Left lobe of liver (tissue), 2 donors: ENCODE results near the gene KLHDC7A. TPM values are rescaled to one million over a fixed set of nuclear protein-coding genes. Genes with fewer than 3 reads are reported as not detected.
"Not testable (repeated sequence)": the region's sequence is repeated elsewhere in the genome, so short reads cannot be mapped to it uniquely, and the experiment has no call there.

Experiments used
- ATAC-seq: fragments of 200-7000 bp; cut with Tn5 transposase; one replicate; pipeline ENCODE4 v1.9.1; 2020; ENCODE audit warnings: mild to moderate bottlenecking, moderate library complexity
- DNase-seq: peaks from one replicate; pipeline ENCODE4 v3.0.0-alpha.2; 2020; ENCODE audit warnings: low spot score
- total RNA-seq: library from RNA; stranded (reverse); gene quantifications from one replicate; pipeline ENCODE4 v1.2.1, GENCODE V29; 2021
- donor health status: DM: no; HTN: no; CAD: no; lungs with moderate emphysema.
- donor health status: DM: no; HTN: yes; CAD: no.

Gene KLHDC7A
- 8.7 TPM for total RNA-seq

- peak; percentile 89 for ATAC-seq
- DNase-seq, result peak; percentile 94
Measured at GRCh38 chr1:18480315-18481189, at the start of gene KLHDC7A. Gene KLHDC7A, plus strand, starts transcription at chr1:18480930. Its CDS starts 52 bp downstream, at chr1:18480982.

- no peak for DNase-seq
- no peak for ATAC-seq
Measured at GRCh38 chr1:18434041-18434440, 46.7 kb upstream of the KLHDC7A start.

- DNase-seq (no peak), ATAC-seq (no peak)
Measured at GRCh38 chr1:18440385-18441226, 40.1 kb upstream of the KLHDC7A start.

GRCh38 chr1:18443587-18444520 lies 36.9 kb upstream of the KLHDC7A start:
- ATAC-seq, result no peak
- DNase-seq, result no peak

- DNase-seq, result no peak
- peak; percentile 44 for ATAC-seq
Measured at GRCh38 chr1:18444563-18444962, 36.2 kb upstream of the KLHDC7A start.

- ATAC-seq (no peak), DNase-seq (no peak)
Measured at GRCh38 chr1:18446751-18447150, 34.0 kb upstream of the KLHDC7A start.

GRCh38 chr1:18447509-18448220 lies 33.1 kb upstream of the KLHDC7A start:
- ATAC-seq (no peak), DNase-seq (no peak)

GRCh38 chr1:18448889-18449288 lies 31.8 kb upstream of the KLHDC7A start:
- no peak for ATAC-seq
- DNase-seq, result no peak

- ATAC-seq (peak; percentile 81), DNase-seq (no peak)
Measured at GRCh38 chr1:18452550-18452949, 28.2 kb upstream of the KLHDC7A start.

GRCh38 chr1:18458133-18459092 lies 22.3 kb upstream of the KLHDC7A start:
- no peak for ATAC-seq

GRCh38 chr1:18461656-18462055 lies 19.1 kb upstream of the KLHDC7A start:
- ATAC-seq (no peak), DNase-seq (no peak)

More at GRCh38 chr1:18458133-18459092, 22.3 kb upstream of the KLHDC7A start:
- no peak for DNase-seq

- ATAC-seq, DNase-seq: not testable (repeated sequence)
Measured at GRCh38 chr1:18462517-18462916, 18.2 kb upstream of the KLHDC7A start.

GRCh38 chr1:18463063-18463462 lies 17.7 kb upstream of the KLHDC7A start:
- ATAC-seq (peak; percentile 56), DNase-seq (peak; percentile 78)

- DNase-seq (peak; percentile 88), ATAC-seq (peak; percentile 86)
Measured at GRCh38 chr1:18463984-18464664, 16.6 kb upstream of the KLHDC7A start.

GRCh38 chr1:18464665-18465050 lies 16.1 kb upstream of the KLHDC7A start:
- DNase-seq (peak; percentile 92), ATAC-seq (peak; percentile 89)

GRCh38 chr1:18466676-18467075 lies 14.1 kb upstream of the KLHDC7A start:
- no peak for DNase-seq
- no peak for ATAC-seq

GRCh38 chr1:18468570-18468969 lies 12.2 kb upstream of the KLHDC7A start:
- ATAC-seq, result no peak
- DNase-seq, result no peak

GRCh38 chr1:18469514-18469913 lies 11.2 kb upstream of the KLHDC7A start:
- no peak for ATAC-seq
- DNase-seq, result no peak
